GM19455 (cell line): ENCODE results near the gene REEP2.
"Not testable (repeated sequence)": the region's sequence is repeated elsewhere in the genome, so short reads cannot be mapped to it uniquely, and the experiment has no call there.

ENCODE experiments used
- ATAC-seq: cut with Tn5 transposase; IDR thresholded peaks from one replicate; pipeline ENCODE4 v1.9.1; 2021; ENCODE audit not compliant: unreplicated experiment

REEP2 gene

DNA sequence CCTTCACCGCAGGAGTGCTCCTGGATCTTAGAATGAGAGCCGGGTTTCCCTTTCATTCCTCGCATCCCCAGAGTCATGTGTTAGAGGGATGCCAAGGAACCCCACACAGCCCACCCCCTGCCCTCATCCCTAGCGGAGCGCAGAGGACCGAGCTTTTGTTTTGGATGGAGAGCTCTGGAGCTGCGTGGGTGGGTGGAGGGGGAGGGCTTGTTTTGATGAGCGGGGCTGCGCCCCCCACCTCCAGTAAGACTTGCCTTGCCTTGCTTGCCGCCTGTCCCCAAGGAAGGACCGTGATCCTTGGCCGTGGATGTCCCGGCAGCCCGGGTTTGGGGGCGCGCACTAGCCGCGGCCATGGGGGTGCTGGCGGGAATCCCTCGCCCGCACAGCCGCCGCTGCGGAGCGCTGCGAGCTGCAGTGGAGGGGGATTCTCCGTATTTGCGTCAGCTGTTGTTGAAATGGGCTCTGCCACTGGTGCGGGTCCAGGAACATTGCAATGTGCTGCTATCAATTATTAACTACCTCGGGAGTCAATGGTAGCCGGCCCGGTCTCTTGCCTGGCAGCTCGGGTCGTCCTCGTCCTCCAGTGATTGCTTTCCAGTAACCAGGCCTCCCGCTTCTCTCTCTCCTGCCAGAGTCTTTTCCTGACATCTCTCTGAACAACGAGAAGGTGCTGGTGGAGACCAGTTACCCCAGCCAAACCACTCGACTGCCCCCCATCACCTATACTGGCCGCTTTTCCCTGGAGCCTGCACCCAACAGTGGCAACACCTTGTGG lies 27.5 kb downstream of the REEP2 start:
- no peak for ATAC-seq

- no peak for ATAC-seq
Observed at GRCh38 chr5:138466900-138467710, 28.2 kb downstream of the REEP2 start.

DNA sequence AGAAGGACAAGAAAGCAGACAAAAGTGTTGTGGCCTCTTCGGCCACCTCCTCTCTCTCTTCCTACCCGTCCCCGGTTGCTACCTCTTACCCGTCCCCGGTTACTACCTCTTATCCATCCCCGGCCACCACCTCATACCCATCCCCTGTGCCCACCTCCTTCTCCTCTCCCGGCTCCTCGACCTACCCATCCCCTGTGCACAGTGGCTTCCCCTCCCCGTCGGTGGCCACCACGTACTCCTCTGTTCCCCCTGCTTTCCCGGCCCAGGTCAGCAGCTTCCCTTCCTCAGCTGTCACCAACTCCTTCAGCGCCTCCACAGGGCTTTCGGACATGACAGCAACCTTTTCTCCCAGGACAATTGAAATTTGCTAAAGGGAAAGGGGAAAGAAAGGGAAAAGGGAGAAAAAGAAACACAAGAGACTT lies 28.9 kb downstream of the REEP2 start:
- ATAC-seq = no peak

- no peak for ATAC-seq
Observed at GRCh38 chr5:138468133-138468965, 29.5 kb downstream of the REEP2 start.

GRCh38 chr5:138468966-138469539 lies 30.2 kb downstream of the REEP2 start:
- no peak for ATAC-seq

DNA sequence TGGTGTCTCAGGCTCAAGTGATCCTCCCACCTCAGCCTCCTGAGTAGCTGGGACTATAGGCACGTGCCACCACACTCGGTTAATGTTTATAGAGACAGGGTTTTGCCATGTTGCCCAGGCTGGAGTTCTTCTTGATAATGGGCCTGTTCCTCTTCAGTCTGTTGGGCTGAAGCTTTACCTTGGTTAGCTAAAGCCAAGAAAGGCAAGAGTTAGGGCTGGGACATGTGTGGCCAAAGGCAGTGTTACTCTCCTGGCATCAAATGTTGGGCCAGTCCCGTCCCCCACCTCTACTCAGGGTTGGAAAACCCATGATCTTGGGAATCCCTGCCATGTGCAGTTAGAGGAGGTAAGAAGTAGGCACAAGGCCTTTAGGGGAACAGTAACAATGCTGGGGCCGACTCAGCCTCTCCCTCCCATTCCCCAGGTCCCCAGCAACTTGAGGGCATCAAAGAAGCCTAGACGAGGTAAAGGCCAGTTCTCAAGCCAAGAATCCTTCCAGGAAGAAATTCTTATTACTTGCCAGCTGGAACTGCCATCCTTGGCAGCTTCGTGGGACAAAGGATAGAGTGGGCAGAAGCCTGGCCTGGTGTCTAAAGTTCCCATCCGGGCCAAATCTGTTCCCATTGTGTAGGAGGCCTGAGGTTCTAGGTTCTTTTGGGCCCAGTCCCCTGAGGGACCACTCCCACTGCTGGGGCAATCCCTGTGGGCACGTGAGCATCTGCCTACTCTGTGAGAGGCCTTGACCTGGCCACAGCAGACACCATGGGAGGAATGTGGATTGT lies 30.9 kb downstream of the REEP2 start:
- ATAC-seq = no peak

DNA sequence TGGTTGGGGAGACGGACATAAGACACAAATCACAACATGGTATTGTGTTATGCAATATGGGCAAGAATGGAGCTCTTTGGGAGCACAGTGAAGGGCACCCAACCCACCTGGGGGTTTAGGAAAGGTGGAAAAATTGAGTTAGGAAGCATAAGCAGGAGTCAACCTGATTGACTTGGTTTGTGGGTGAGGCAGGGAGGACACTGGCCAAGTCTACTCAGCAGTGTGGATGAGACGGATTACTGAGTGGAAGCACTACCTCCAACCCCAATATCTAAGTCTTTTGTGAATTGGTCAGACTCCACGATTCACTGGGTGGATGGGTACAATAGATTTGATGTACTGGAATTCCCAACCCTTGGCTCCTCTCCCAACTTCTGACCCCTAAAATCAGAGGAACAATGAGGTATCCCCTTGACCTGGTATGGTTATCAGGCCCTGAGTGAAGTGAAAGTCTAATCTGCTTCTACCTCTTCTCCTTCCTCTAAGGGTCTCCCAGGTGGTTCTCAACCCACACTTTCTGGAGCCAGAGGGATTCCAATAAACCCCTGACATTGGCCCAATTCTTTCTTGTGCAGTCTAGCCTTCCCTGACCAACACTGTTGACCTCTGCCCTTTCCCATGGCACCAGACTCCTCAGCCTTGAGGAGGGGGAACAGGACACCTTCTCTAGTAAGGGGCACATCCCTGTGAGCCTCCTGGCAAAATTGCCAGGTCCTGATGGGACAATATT lies 31.6 kb downstream of the REEP2 start:
- ATAC-seq = no peak

- ATAC-seq = no peak
Observed at GRCh38 chr5:138471052-138471361, 32.1 kb downstream of the REEP2 start.

GRCh38 chr5:138472353-138472752 lies 33.5 kb downstream of the REEP2 start:
- no peak for ATAC-seq

DNA sequence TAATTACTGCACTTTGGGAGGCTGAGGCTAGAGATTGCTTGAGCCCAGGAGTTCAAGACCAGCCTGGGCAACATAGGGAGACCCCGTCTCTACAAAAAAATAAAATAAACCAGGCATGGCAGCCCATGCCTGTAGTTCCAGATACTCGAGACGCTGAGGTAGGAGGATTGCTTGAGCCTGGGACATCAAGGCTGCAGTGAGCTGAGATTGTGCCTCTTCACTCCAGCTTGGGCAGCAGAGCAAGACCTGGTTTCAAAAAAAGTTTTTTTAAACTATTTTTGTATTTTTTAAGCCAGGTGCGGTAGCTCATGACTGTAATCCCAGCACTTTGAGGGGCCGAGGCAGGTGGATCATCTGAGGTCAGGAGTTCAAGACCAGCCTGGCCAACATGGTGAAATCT lies 34.3 kb downstream of the REEP2 start:
- ATAC-seq = not testable (repeated sequence)

- no peak for ATAC-seq
Observed at GRCh38 chr5:138476918-138477317, 38.1 kb downstream of the REEP2 start.

DNA sequence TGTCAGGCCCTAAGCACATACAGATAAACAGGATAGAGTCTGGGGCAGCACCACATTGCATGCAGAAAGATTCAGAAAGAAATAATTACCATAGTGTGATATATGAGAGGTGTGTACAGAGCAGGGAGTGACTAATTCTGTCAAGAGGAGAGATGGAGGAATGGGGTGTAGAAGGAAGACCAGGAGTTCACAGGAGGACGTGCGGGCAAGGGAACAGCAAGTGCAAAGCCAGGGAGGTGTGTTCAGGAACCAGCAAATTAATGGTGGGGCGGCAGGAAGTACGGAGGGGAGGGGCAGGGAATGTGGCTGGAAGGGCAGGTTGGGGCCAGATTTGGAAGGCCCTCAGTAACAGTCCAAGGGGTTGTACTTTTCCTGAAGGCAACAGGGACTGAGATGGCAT lies 43.8 kb downstream of the REEP2 start:
- ATAC-seq = no peak

DNA sequence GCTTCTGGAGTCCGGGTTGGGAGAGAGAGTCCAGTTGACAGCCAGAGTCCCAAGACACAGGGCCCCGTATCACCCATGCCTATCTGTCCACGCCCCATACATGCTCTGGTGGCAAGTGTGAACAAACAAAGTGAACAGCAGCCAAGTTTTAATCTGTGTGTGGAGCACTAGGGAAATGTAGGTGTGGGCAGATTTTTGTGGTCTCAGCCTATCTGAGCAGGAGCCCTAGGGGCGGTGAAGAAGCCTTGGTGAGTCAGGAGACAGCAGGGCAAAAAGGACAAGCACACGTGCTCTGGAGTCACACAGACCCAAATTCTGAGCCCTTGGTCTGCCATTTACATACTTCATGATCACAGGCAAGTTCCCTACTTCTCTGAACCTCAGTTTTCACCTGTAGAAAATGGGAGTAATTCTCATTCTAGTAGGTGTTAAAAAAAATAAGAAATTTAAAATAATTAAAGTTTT lies 49.7 kb downstream of the REEP2 start:
- ATAC-seq = no peak

GRCh38 chr5:138489683-138490061 lies 50.8 kb downstream of the REEP2 start:
- ATAC-seq = no peak

DNA sequence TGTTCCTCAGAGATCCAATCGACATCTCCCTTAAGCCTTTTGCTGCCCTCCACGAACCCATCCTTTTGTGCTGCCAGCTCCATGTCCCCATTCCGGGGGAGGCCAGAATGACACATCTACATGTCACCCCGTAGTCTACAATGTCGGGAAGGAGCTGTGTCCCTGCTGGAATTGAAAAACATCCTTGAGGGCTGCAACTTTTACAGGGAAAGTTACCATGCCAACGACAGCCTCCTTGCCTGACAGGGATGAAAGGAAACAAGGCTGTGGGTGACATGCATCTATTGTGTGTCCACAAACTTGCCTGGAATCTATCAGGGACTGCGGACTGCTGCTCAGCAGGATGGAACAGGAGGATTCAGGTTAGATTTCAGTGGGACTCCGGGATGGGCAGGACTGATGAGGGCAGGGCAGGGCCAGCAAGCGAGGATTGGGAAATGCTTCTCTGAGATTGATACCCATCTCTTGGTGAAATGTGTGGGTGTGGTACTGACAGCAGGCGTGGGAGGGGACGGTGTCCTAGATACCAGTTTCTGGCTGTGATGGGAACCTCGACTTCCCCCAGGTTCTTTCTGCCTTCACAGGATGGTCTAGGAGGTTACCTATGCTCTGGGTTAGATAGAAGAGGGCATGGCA lies 51.9 kb downstream of the REEP2 start:
- ATAC-seq = no peak

DNA sequence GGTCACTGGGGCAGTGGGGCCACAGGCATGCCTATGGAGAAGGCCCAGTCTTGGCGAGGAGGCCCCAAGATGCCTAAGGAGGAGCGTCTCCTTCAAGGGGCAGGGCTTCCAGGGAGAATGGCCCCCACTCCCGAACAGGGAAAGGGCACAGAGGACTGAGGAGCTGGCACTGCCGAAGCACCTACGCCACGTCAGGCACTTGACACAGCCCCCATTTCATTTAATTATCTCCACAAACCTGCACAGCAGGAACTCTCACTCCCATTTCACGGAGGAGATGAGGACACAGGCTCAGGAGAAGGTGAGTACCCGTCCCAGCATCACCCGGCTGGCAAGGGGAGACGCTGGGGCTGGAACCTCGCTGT lies 52.4 kb downstream of the REEP2 start:
- no peak for ATAC-seq

GRCh38 chr5:138491669-138492559 lies 53.1 kb downstream of the REEP2 start:
- peak; percentile 96 for ATAC-seq

- no peak for ATAC-seq
Observed at GRCh38 chr5:138492560-138493045, 53.7 kb downstream of the REEP2 start.
